Sigmoid colon (tissue), 3 donors: Measurements from ENCODE around the gene GSK3B.

ENCODE experiments used
- POLR2A ChIP-seq, 2 donors: fragments of 450-650 bp; IDR thresholded peaks; one replicate each; pipeline ENCODE4 v1.6.1; 2016; ENCODE audit warnings: antibody characterized with exemption in 2 of 2, mild to moderate bottlenecking in 2 of 2, moderate library complexity in 2 of 2
- TF ChIP-seq, protein P1 (sequence below), 4 experiments: fragments of 450-650 bp in 3 of 4; fragments of 200-600 bp in 1 of 4; IDR thresholded peaks; one replicate each; pipeline ENCODE4 v1.5.1; 2016 to 2019; ENCODE audit warnings: antibody characterized with exemption in 4 of 4, mild to moderate bottlenecking in 3 of 4, moderate library complexity in 2 of 4

DNA sequence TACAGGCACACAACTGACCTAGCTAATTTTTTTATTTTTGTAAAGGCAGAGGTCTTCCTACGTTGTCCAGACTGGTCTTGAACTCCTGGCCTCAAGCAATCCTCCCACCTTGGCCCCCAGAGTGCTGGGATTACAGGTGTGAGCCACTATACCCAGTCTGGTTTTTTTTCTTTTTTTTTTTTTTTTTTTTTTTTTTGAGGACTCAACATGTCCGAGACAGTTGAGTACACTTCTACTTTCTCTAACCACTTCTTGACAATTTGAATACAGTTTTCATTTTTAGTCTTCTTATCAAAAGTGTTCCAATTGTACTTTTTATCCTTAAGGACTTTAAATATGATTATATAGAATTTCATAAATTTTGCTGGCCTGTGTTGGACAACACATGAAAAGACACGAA is 7.4 kb upstream of the GSK3B start:
- no peak for TF ChIP-seq POLR2A (IDR thresholded peaks at IDR 0.05)
- TF ChIP-seq, protein P1, sequence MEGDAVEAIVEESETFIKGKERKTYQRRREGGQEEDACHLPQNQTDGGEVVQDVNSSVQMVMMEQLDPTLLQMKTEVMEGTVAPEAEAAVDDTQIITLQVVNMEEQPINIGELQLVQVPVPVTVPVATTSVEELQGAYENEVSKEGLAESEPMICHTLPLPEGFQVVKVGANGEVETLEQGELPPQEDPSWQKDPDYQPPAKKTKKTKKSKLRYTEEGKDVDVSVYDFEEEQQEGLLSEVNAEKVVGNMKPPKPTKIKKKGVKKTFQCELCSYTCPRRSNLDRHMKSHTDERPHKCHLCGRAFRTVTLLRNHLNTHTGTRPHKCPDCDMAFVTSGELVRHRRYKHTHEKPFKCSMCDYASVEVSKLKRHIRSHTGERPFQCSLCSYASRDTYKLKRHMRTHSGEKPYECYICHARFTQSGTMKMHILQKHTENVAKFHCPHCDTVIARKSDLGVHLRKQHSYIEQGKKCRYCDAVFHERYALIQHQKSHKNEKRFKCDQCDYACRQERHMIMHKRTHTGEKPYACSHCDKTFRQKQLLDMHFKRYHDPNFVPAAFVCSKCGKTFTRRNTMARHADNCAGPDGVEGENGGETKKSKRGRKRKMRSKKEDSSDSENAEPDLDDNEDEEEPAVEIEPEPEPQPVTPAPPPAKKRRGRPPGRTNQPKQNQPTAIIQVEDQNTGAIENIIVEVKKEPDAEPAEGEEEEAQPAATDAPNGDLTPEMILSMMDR (IDR thresholded peaks at IDR 0.05) = no peak
